Measurements from ENCODE around the gene SP1. TPM values are rescaled to one million over a fixed set of nuclear protein-coding genes. Genes with fewer than 3 reads are reported as not detected.

The SP1 gene
- total and polyA plus RNA-seq, 9 of the 15 experiments (the other 6 are each of a cell fraction or from before 2014, with no cell fraction given) = 8.0 to 65.5 (median 41.6) TPM

- TF ChIP-seq MTA2 (IDR thresholded peaks at IDR 0.05; ENCODE audit: low read depth) = peak; percentile 87
- TF ChIP-seq RB1 (IDR thresholded peaks at IDR 0.05; ENCODE audit: low read depth) = peak; percentile 96
- no peak for TF ChIP-seq RNF219 (CRISPR knock-in tag; IDR thresholded peaks at IDR 0.05)
- no peak for TF ChIP-seq UBTF (IDR thresholded peaks at IDR 0.05; ENCODE audit: borderline replicate concordance in 1 of 2, low read depth in 2 of 2, low read length in 2 of 2)
- peak; percentile 10; the same call in 1 of the 2 replicates for TF ChIP-seq ZNF197 (CRISPR knock-in tag; IDR thresholded peaks at IDR 0.05; ENCODE audit: low read depth)
- peak; percentile 80 for TF ChIP-seq TAF1 (IDR thresholded peaks at IDR 0.05; ENCODE audit: control insufficient read depth, extremely low read depth, insufficient read depth, low read length, severe bottlenecking)
- peak; percentile 47 for TF ChIP-seq POU5F1 (IDR thresholded peaks at IDR 0.05; ENCODE audit: borderline replicate concordance, low read depth, low read length, partially characterized antibody)
- 0 out of 4 replicates have a peak, but pooled peaks of 1 of the 2 experiments have one; percentile 36 for TF ChIP-seq ETV6 (IDR thresholded peaks at IDR 0.05; ENCODE audit: borderline replicate concordance in 1 of 2, low read depth in 2 of 2, low read length in 1 of 2)
- no peak for TF ChIP-seq ETV6 (CRISPR knock-in tag; IDR thresholded peaks at IDR 0.05; ENCODE audit: borderline replicate concordance)
- peak; percentile 96 for TF ChIP-seq SP1 (CRISPR knock-in tag; IDR thresholded peaks at IDR 0.05)
- no peak for TF ChIP-seq MCM3 (IDR thresholded peaks at IDR 0.05)
- no peak for TF ChIP-seq RUNX1 (IDR thresholded peaks at IDR 0.05; ENCODE audit: low read depth)
- no peak for TF ChIP-seq ZNF551 (CRISPR knock-in tag; IDR thresholded peaks at IDR 0.05)
- no peak for TF ChIP-seq FOXA3 (CRISPR knock-in tag; conservative IDR thresholded peaks at IDR 0.05 in 1 of 2, IDR thresholded peaks at IDR 0.05 in 1 of 2)
- TF ChIP-seq KAT8 (IDR thresholded peaks at IDR 0.05; ENCODE audit: low read depth) = no peak
- no peak for TF ChIP-seq TCF15 (CRISPR knock-in tag; IDR thresholded peaks at IDR 0.05)
- peak; percentile 81 for TF ChIP-seq ZKSCAN1 (IDR thresholded peaks at IDR 0.05; ENCODE audit: low read depth, low read length)
- peak; percentile 51 to 93; a peak in 3 of 4 replicates for TF ChIP-seq RCOR1 (IDR thresholded peaks at IDR 0.05; ENCODE audit: borderline replicate concordance in 1 of 2, low read depth in 2 of 2, low read length in 2 of 2)
- TF ChIP-seq PHB2 (IDR thresholded peaks at IDR 0.05; ENCODE audit: low read depth) = no peak
- peak; percentile 83; the same call in 1 of the 2 replicates for TF ChIP-seq HDGF (IDR thresholded peaks at IDR 0.05)
- no peak for TF ChIP-seq MLX (CRISPR knock-in tag; conservative IDR thresholded peaks at IDR 0.05)
- peak; percentile 96 for TF ChIP-seq GABPA (tag; conservative IDR thresholded peaks at IDR 0.05; ENCODE audit: low read depth)
- no peak for TF ChIP-seq SRSF9 (IDR thresholded peaks at IDR 0.05; ENCODE audit: borderline replicate concordance, low read depth, low read length)
Measured at GRCh38 chr12:53451661-53452158, 71.7 kb downstream of the SP1 start, which contains the start of gene PCBP2 (continued).
